ENCODE measurements around the gene ANKH. TPM values are rescaled to one million over a fixed set of nuclear protein-coding genes. Genes with fewer than 3 reads are reported as not detected.

Gene ANKH
- total and polyA plus RNA-seq, 12 donors, result 4.8 to 45.6 (median 30.9) TPM

DNA sequence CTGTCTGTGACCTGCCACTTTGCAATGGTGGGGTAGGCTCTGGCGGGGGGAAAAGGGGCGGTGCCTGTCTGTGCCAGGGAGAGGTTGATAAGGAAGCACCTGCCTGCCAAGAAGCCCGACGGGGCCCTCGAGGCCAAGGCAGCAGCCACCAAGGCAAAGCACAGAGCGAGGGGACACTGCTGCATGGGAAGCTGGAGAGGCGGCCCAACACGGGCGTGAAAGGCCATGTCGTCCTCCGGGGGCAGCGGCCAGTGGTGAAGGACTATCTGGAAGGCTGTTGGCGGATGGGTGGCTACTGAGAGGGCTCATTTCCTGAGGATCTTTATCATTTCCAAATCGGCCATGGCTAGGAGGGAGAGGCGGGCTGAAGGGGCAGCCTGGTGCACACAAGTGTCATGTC, 140.7 kb downstream of the ANKH start:
- intact Hi-C loops (cut with DNase I), result no loop called here
- WGBS, 4 donors, result 74 to 81% (median 78%) methylated on average over 14 to 15 of the region's 15 CpGs
- no peak overlapping the region for H3K4me3 ChIP-seq
- H3K9me3 ChIP-seq (replicated peaks in 1 of 3), result no peaks in the 10 kb centered on the region
- H3K36me3 ChIP-seq (replicated peaks in 1 of 2), result no peaks in the 10 kb centered on the region
- H3K4me1 ChIP-seq (replicated peaks in 1 of 2), result no peaks in the 10 kb centered on the region
- H3K27me3 ChIP-seq, result no peaks in the 10 kb centered on the region
- DNase-seq, result no peak
- TF ChIP-seq, protein P1, sequence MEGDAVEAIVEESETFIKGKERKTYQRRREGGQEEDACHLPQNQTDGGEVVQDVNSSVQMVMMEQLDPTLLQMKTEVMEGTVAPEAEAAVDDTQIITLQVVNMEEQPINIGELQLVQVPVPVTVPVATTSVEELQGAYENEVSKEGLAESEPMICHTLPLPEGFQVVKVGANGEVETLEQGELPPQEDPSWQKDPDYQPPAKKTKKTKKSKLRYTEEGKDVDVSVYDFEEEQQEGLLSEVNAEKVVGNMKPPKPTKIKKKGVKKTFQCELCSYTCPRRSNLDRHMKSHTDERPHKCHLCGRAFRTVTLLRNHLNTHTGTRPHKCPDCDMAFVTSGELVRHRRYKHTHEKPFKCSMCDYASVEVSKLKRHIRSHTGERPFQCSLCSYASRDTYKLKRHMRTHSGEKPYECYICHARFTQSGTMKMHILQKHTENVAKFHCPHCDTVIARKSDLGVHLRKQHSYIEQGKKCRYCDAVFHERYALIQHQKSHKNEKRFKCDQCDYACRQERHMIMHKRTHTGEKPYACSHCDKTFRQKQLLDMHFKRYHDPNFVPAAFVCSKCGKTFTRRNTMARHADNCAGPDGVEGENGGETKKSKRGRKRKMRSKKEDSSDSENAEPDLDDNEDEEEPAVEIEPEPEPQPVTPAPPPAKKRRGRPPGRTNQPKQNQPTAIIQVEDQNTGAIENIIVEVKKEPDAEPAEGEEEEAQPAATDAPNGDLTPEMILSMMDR (IDR thresholded peaks at IDR 0.05), result no peak
- TF ChIP-seq POLR2A (IDR thresholded peaks at IDR 0.05), result no peak
- H3K27ac ChIP-seq, result no peak overlapping the region

DNA sequence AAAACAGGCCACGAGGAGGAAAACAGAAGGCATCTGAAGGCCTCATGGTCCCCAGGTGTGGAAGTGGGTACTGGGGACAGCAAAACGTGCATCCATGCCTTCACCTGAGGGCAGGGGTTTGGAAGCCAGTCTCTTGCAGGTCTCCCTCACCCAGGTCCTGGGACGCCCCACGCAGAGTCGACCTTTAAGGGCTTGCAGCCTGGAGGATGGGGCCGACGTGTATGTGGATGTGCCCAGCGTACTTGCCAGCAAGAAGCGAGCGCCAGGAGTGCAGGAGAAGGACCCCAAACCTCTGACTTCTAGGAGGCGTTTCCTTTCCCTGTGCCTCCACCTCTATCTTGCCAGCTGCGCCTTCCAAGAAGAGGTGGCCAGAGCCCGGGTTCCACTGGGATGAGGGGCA, 141.1 kb downstream of the ANKH start:
- Histone ChIP-seq H3K9me3 (replicated peaks in 1 of 3) (no peaks in the 10 kb centered on the region), H3K4me3 (no peak overlapping the region), H3K36me3 (replicated peaks in 1 of 2) (no peaks in the 10 kb centered on the region), H3K27ac (no peak overlapping the region), H3K27me3 (no peaks in the 10 kb centered on the region), H3K4me1 (replicated peaks in 1 of 2) (no peaks in the 10 kb centered on the region)
- intact Hi-C loops (cut with DNase I), result no loop called here
- WGBS, 4 donors, result 88 to 90% (median 89%) methylated on average over 7 to 13 of the region's 13 CpGs
- no peak for TF ChIP-seq POLR2A (IDR thresholded peaks at IDR 0.05)
- TF ChIP-seq, protein P1 (IDR thresholded peaks at IDR 0.05), result no peak
- no peak for DNase-seq

DNA sequence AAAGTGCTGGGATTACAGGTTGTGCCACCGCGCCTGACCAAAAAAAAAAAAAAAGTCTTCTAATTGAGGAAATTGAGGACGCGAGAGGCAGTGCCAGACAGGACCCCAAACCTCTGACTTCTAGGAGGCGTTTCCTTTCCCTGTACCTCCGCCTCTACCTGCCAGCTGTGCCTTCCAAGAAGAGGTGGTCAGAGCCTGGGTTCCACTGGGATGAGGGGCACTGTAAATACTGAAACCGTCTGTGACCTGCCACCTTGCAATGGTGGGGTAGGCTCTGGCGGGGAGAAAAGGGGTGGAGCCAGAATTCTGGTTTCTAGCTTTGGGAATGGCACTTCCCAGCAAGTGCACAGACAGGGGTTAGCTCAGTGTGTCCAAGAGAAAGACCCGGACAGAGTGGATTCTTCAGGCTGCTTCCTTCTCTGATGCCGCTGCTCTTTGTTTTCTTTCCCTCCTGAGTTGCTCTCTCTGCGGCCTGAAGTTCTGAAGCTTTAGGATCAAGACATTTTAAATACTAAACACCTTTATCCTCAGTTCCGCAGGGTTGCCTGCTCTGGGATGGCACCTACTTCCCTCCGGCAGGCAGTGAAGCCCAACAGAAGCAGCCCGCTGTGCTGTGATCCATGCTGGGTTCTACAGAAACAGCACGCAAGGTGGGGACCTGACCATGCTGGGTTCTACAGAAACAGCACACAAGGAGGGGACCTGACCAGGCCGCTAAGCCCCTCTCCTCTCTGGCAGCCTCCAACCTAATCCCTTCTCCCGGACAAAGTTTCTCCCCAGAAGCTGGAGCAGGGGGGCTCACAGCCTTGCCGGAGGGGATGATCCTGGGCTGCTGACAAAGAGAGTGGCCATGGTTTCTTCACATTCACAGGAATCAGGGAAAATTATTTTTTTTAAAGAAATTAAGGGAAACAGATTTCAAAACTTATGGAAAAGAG, 141.9 kb downstream of the ANKH start:
- WGBS, 4 donors, result 85 to 94% (median 89%) methylated on average over 15 to 18 of the region's 18 CpGs
- Histone ChIP-seq H3K9me3 (replicated peaks in 1 of 3) (no peaks in the 10 kb centered on the region), H3K27ac (no peak overlapping the region), H3K27me3 (no peaks in the 10 kb centered on the region), H3K36me3 (replicated peaks in 1 of 2) (no peaks in the 10 kb centered on the region), H3K4me1 (replicated peaks in 1 of 2) (no peaks in the 10 kb centered on the region), H3K4me3 (no peak overlapping the region)
- no peak for DNase-seq
- intact Hi-C loops (cut with DNase I), result loop anchor here (5.0 to 10.0 kb wide), 2 partner anchors 135 to 283 kb away; no protein-coding TSS in a partner anchor
- no peak for TF ChIP-seq POLR2A (IDR thresholded peaks at IDR 0.05)
- TF ChIP-seq, protein P1 (IDR thresholded peaks at IDR 0.05), result no peak

DNA sequence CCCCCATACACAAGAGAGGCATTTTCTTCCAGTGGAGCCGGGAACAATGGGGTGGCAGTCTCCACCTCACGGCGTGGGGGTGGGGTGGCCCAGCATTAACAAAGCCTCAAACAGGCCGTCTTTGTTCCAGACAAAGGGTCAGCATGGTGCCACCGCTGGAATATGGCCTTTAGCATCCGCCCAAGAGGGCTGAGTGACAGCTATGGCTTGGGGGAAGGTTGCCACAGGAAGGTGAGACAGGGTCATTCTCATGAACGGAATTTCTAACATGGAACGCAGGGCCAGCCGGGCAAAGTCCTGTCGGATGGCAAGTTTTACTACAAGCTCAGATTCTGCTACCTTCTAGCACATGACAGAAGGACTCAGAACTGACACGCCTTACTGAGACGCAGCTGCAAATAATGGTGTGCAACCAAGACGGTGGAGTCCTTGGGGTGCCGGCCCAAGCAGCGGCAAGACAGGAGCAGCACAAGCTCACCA, 143.1 kb downstream of the ANKH start:
- Histone ChIP-seq H3K4me1 (replicated peaks in 1 of 2) (no peaks in the 10 kb centered on the region), H3K27me3 (no peaks in the 10 kb centered on the region), H3K4me3 (no peak overlapping the region), H3K9me3 (replicated peaks in 1 of 3) (no peaks in the 10 kb centered on the region), H3K36me3 (replicated peaks in 1 of 2) (no peaks in the 10 kb centered on the region), H3K27ac (no peak overlapping the region)
- peak in 3 of 7 donors; percentile 20 to 64 (median 38) for DNase-seq
- no peak for TF ChIP-seq POLR2A (IDR thresholded peaks at IDR 0.05)
- TF ChIP-seq, protein P1 (IDR thresholded peaks at IDR 0.05), result no peak
- intact Hi-C loops (cut with DNase I), result loop anchor here (5.0 to 10.0 kb wide), 2 partner anchors 136 to 284 kb away; no protein-coding TSS in a partner anchor
- WGBS, 4 donors, result 83 to 86% (median 84%) methylated on average over 14 to 15 of the region's 15 CpGs
